HG02973 (cell line): ENCODE data around the gene TEAD1.

Experiments
- ATAC-seq: cut with Tn5 transposase; IDR thresholded peaks from one replicate; pipeline ENCODE4 v1.9.1; 2021; ENCODE audit warnings: moderate library complexity; ENCODE audit not compliant: unreplicated experiment

TEAD1 gene

GRCh38 chr11:12882670-12883069, 208.4 kb downstream of the TEAD1 start:
- ATAC-seq, result no peak

- no peak for ATAC-seq
These were observed 210.6 kb downstream of the TEAD1 start for GRCh38 chr11:12884751-12885318.

GRCh38 chr11:12885717-12886239, 211.6 kb downstream of the TEAD1 start:
- no peak for ATAC-seq

GRCh38 chr11:12886508-12886907, 212.3 kb downstream of the TEAD1 start:
- ATAC-seq, result no peak

- ATAC-seq, result peak; percentile 65
These were observed 214.4 kb downstream of the TEAD1 start for GRCh38 chr11:12888525-12889158.

- no peak for ATAC-seq
These were observed 215.0 kb downstream of the TEAD1 start for GRCh38 chr11:12889243-12889642.

- ATAC-seq, result no peak
These were observed 216.3 kb downstream of the TEAD1 start for GRCh38 chr11:12890476-12890875.

- ATAC-seq, result no peak
These were observed 219.8 kb downstream of the TEAD1 start for GRCh38 chr11:12893787-12894672.

- no peak for ATAC-seq
These were observed 223.2 kb downstream of the TEAD1 start for GRCh38 chr11:12897390-12897789.

GRCh38 chr11:12897867-12898266, 223.6 kb downstream of the TEAD1 start:
- ATAC-seq, result no peak

- ATAC-seq, result no peak
These were observed 226.3 kb downstream of the TEAD1 start for GRCh38 chr11:12900496-12900895.

GRCh38 chr11:12901272-12901671, 227.1 kb downstream of the TEAD1 start:
- ATAC-seq, result no peak

- ATAC-seq, result no peak
These were observed 227.8 kb downstream of the TEAD1 start for GRCh38 chr11:12901874-12902481.

GRCh38 chr11:12902791-12903486, 228.7 kb downstream of the TEAD1 start:
- ATAC-seq, result no peak

- ATAC-seq, result no peak
These were observed 231.2 kb downstream of the TEAD1 start for GRCh38 chr11:12905435-12905834.

- no peak for ATAC-seq
These were observed 232.3 kb downstream of the TEAD1 start for GRCh38 chr11:12906501-12906900.

GRCh38 chr11:12909879-12910278, 235.7 kb downstream of the TEAD1 start:
- no peak for ATAC-seq

GRCh38 chr11:12914400-12914912, 240.2 kb downstream of the TEAD1 start:
- peak; percentile 50 for ATAC-seq

- no peak for ATAC-seq
These were observed 240.9 kb downstream of the TEAD1 start for GRCh38 chr11:12915093-12915492.

- ATAC-seq, result no peak
These were observed 243.6 kb downstream of the TEAD1 start for GRCh38 chr11:12917822-12918221.
